Ammon's horn (tissue), 1 donor: ENCODE data around the gene AOAH.
"Not testable (repeated sequence)": the region's sequence is repeated elsewhere in the genome, so short reads cannot be mapped to it uniquely, and the experiment has no call there.

ENCODE experiments used
- DNase-seq: peaks from one replicate; pipeline ENCODE4 v3.0.0-alpha.2; 2016; ENCODE audit warnings: low spot score

AOAH gene

GRCh38 chr7:36657036-36657660, 67.1 kb downstream of the AOAH start:
- no peak for DNase-seq

DNA sequence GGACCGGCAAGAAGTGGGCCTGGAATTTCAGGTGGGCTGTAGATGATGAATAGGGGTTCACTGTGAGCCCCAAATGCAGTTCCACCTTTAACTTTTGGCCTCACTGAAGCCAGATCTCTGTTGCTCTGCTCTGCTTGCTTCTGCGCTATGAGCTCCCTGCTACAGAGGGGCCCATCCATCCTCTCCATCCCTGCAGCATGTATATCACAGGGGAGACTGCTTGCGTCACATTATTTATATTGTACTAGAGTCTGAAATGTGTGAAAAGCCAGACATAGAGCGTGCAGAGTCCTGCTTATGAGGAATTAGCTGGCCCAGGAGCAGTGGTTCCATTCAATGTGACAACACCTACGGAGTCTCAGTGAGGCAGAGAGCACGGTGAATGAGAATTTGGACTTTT, 69.9 kb downstream of the AOAH start:
- DNase-seq = no peak

DNA sequence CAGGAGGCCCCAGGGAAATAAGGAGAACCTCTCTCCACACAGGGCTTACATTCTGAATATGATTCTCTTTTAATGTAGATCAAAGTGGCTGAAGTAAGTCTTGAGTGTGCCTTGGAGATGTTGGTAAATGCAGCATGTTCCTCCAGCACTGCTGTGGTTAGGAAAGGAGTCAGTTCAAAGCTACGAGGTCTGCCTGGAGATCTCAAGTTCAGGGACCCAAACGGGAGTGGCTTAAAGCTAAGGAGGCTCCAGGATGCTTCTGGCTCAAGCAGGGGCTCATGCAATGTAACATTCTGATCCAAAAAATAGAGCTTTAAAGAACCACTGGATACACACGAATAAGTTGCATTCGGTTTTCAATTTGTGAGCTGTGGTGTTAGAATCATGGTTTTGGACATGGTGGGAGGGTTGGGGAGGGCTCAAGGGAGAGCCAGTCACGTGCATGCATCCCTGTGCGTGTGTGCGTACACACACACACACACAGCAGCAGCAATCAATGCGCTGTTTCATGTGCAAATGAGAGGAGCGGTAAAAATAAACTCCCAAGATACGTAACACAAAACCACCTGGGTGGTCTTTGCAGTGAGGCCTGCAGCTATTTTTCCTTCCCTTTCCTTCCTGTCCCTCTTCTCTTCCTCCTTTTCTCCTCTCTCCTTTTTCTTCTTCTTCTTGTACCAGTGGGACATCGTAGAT, 70.5 kb downstream of the AOAH start:
- no peak for DNase-seq

GRCh38 chr7:36653008-36653662, 71.2 kb downstream of the AOAH start:
- DNase-seq = no peak

- no peak for DNase-seq
Observed at GRCh38 chr7:36652431-36652830, 71.9 kb downstream of the AOAH start.

GRCh38 chr7:36651404-36651803, 72.9 kb downstream of the AOAH start:
- no peak for DNase-seq

GRCh38 chr7:36650766-36651312, 73.5 kb downstream of the AOAH start:
- DNase-seq = peak; percentile 8

DNA sequence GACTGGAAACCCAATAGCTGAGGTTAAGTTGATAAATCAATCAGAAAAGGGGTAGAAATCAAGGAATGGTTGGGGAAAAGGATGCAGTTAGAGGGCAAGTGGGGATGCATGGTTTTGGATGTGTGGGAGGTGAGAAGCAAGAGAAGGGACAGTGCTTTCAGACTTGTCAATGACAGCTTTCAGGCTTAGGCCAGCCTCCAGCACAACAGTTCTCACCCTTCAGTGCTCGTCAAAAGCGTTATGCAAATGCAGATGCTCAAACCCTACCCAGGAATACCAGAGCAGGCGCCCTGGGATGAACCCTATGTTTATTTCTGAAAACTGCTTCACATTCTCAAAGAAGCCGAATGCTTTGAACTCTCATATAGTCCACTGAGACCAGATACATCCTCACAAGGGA, 74.0 kb downstream of the AOAH start:
- DNase-seq = no peak

DNA sequence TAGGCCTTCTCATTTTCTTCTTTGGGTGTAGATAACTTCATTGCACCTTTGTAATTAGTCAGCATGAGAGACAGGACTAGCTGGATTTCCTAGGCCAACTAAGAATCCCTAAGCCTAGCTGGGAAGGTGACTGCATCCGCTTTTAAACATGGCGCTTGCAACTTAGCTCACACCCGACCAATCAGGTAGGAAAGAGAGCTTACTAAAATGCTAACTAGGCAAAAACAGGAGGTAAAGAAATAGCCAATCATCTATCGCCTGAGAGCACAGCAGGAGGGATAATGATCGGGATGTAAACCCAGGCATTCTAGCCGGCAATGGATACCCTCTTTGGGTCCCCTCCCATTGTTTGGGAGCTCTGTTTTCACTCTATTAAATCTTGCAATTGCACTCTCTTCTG, 75.0 kb downstream of the AOAH start:
- not testable (repeated sequence) for DNase-seq

GRCh38 chr7:36648441-36648840, 75.9 kb downstream of the AOAH start:
- DNase-seq = no peak

- DNase-seq = no peak
Observed at GRCh38 chr7:36644625-36645422, 79.5 kb downstream of the AOAH start.

GRCh38 chr7:36642414-36642813, 81.9 kb downstream of the AOAH start:
- no peak for DNase-seq

GRCh38 chr7:36642010-36642409, 82.3 kb downstream of the AOAH start:
- no peak for DNase-seq

- no peak for DNase-seq
Observed at GRCh38 chr7:36640682-36641081, 83.6 kb downstream of the AOAH start.

- no peak for DNase-seq
Observed at GRCh38 chr7:36639826-36640225, 84.5 kb downstream of the AOAH start.

- no peak for DNase-seq
Observed at GRCh38 chr7:36638586-36639263, 85.6 kb downstream of the AOAH start.

GRCh38 chr7:36638140-36638539, 86.2 kb downstream of the AOAH start:
- no peak for DNase-seq

DNA sequence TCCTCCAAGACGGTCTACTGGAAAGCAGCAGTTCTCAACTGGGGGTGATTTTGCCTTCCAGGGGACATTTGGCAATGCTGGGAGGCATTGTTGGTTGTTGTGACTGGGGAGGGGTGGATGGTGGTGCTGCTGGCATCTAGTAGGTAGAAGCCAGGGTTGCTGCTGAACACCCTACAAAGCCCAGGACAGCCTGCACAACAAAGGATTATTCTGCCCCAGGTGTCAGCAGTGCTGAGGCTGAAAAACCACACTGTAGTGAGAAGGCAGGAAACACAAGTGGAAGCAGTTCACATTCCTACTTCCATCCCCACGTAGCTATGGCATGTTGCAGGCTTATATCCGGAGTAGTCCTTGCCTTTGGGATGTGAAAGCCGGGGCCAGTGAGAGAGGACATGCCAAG, 86.9 kb downstream of the AOAH start:
- no peak for DNase-seq

GRCh38 chr7:36636126-36636525, 88.2 kb downstream of the AOAH start:
- no peak for DNase-seq

DNA sequence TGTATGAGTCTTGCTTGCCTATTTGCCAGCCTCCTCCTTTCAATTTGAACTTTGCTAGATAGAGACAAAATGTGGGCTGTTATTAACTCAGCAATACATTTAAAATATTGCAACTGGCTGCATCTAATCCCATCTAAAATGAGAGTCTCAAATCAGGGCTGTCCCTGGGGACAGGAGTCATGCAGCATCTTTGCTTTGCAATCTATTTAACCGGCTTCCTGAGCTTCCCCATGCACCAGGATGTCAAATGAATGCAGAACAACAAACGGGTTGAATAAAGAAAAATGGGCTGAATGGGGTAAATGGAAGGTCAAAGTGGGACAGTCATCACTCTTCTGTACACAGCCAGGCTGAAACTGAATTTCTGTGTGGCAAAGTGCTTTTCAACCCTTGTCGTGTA, 89.2 kb downstream of the AOAH start:
- no peak for DNase-seq

- DNase-seq = no peak
Observed at GRCh38 chr7:36633377-36633776, 90.9 kb downstream of the AOAH start.
